Spleen (tissue), 7 donors: ENCODE results near the gene DDX27.

Experiments
- POLR2A ChIP-seq, 3 donors: fragments of 450-650 bp; IDR thresholded peaks; one replicate each; pipeline ENCODE4 v1.5.1; 2017; ENCODE audit warnings: antibody characterized with exemption in 3 of 3, mild to moderate bottlenecking in 1 of 3
- TF ChIP-seq, protein P1 (sequence below), 11 experiments: fragments of 200-600 bp in 7 of 11; fragments of 450-650 bp in 4 of 11; sonication (generic) in 4 of 11; IDR thresholded peaks in 8 of 11; conservative IDR thresholded peaks in 3 of 11; 1 replicate in 7 of 11; 2 replicates in 4 of 11; pipeline versions ENCODE4 v1.4.0 to v1.8.0; 2016 to 2021; ENCODE audit warnings: antibody characterized with exemption in 11 of 11, inconsistent platforms in 4 of 11, mild to moderate bottlenecking in 1 of 11
- donor health status: DM: no; HTN: no; CAD: no; lungs with moderate emphysema.
- donor health status: DM: no; HTN: no; CAD: no.
- donor health status: DM: no; HTN: no; CAD: no.

DNA sequence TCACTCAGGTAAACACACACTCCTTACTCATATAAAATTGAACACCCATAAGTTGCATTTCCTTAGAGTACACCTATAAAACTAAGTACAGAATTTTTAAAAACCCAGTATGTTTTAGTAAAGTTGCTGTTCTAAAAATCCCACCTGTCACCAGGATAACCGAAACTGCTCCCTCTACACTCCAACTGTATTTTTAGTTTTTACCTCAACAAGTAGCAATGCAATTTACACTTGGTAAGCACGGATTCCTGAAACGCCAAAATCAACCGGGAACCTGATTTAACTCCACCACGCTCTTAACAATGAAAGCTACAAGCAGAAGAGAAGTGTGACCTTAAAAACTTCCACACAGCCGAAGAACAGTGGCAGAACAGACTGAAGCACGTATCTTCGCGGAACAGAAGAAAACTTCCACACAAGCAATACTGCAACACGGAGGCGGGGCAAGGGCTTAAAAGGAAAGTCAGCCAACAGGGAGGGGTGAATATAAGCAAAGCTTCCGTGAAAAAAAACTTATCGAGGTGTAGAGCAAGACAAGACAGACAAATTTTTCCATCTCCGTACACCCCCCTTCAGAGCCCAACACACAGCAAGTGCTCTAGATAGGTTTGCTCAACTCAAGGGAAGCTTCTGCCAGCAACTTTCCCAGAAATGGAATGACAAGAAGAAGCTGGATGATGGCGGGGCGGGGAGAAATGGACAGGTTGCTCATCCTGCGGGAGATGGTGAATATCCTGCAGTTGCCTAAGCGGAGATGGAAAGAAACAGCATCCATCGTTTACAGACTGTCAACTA, 32.5 kb upstream of the DDX27 start:
- TF ChIP-seq, protein P1, sequence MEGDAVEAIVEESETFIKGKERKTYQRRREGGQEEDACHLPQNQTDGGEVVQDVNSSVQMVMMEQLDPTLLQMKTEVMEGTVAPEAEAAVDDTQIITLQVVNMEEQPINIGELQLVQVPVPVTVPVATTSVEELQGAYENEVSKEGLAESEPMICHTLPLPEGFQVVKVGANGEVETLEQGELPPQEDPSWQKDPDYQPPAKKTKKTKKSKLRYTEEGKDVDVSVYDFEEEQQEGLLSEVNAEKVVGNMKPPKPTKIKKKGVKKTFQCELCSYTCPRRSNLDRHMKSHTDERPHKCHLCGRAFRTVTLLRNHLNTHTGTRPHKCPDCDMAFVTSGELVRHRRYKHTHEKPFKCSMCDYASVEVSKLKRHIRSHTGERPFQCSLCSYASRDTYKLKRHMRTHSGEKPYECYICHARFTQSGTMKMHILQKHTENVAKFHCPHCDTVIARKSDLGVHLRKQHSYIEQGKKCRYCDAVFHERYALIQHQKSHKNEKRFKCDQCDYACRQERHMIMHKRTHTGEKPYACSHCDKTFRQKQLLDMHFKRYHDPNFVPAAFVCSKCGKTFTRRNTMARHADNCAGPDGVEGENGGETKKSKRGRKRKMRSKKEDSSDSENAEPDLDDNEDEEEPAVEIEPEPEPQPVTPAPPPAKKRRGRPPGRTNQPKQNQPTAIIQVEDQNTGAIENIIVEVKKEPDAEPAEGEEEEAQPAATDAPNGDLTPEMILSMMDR (IDR thresholded peaks at IDR 0.05 in 8 of 11, conservative IDR thresholded peaks at IDR 0.05 in 3 of 11) = no peak
- no peak for TF ChIP-seq POLR2A (IDR thresholded peaks at IDR 0.05)
